HG03175 (cell line): ENCODE results near the gene LDLRAP1.

Experiments
- ATAC-seq: cut with Tn5 transposase; IDR thresholded peaks from one replicate; pipeline ENCODE4 v1.9.1; 2021; ENCODE audit warnings: mild to moderate bottlenecking, moderate library complexity; ENCODE audit not compliant: unreplicated experiment

Gene LDLRAP1

DNA sequence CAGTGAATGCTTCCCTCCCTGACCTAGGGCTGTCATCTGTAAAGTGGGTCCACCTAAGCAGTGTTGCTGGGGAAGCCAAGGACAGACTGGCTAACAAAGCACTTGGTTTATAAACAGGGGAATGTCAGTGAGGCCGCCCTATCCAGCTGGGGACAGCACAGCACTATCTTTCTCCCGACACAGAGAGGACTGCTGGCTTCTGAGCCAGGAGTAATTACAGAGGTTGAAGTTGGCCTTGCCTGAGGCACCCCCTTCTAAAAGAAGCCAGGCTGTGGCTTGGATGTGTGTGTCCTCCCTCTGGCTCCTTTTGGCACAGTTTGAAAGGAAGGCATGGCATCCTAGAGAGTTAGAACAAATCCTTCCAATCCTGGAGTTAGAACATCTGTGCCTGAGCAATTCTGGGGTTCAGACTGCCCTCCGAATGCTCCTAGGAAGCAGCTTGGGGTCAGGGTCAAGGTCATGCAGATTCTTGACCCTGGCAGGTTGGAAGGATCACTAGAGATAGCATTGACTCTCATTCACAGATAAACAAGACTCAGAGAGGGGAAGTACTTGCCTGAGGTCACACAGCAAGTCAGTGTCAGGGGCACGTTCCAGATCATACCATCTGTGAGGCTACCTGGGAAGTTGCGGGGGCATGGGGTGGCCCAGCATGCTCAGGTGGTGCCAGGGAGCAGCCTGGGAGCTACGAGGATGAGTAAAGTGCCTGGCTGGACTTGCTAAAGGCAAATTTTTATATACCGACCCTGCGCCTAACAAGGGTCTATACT lies 1.3 kb upstream of the LDLRAP1 start:
- ATAC-seq = no peak

DNA sequence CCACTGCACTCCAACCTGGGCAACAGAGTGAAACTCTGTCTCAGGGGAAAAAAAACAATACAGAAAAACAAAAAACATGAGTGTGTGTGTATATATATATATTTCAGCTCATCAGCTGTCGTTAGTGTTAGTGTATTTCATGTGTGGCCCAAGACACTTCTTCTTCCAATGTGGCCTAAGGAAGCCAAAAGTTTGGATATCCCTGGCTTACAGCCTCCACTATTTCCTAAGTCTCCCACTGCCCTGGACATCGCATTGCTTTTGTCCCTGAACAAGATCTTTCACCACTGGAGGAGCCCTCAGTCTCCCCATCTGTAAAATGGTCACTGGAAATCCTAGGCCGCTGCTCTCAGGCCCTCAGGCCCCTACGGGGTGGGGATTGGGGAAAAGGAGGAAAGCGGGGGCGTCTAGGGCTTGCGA lies 391 bp upstream of the LDLRAP1 start:
- no peak for ATAC-seq

DNA sequence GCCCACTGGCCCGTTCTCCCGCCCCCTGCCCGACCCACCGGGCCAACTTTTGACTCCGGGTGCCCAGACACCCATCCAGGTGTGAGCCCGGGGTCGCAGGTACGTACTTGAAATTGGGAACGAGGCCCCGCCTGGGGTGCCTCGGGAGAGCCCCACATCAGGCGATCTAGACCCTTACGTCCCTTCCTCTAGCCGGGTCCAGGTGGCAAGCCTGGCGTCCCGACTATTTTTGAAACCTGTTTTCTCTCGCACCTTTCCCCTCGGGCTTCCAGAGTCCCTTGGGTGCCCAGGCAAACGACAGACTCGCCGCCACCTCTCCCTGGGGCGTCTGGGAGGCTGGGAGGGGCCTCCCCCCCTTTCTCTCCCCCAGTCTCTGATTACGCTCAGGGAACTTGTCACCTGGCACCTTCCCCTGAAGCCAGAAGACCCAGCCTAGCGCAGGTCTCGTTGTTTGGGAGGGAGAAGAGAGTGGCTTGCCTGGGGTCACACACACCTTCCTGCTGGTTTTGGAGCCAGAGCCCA lies 898 bp downstream of the LDLRAP1 start:
- ATAC-seq = no peak

DNA sequence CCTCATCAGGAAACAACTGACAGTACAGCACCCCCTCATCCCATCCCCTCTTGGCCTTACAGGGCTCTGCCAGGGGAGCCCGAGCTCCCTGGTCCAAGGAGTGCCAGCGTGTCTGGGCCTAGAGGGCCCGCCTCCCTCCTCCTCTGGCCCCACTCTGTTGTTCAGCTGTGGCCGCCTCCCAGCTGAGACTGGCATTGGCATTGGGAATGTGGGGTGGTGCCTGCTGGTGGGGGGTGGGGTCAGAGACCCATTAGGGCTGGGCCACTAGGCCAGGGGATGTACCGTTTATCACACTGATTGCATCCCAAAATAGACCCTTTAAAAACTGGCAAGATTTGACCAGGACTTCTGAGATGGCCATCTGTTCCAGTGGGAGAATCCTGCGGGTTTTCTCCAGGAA lies 1.4 kb downstream of the LDLRAP1 start:
- ATAC-seq = no peak

DNA sequence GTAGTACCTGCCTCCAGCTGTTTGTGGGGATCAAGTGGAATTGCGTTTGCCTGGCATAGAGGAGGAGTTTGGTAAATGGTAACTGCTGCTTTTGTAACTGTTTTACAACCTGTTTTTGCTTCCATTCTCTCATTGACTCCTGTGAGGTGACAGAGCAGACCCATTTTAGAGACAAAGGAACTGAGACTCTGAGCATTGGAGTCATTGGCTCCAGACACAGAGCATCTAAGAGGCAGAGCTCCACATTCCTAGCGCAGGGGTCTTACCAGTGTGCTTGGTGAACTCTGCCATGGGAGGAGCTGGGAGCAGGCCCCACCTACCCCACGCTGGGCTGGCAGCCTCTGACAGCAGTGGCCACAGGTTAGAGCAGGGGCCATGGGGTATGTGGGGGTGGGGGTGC lies 2.4 kb downstream of the LDLRAP1 start:
- ATAC-seq = no peak

DNA sequence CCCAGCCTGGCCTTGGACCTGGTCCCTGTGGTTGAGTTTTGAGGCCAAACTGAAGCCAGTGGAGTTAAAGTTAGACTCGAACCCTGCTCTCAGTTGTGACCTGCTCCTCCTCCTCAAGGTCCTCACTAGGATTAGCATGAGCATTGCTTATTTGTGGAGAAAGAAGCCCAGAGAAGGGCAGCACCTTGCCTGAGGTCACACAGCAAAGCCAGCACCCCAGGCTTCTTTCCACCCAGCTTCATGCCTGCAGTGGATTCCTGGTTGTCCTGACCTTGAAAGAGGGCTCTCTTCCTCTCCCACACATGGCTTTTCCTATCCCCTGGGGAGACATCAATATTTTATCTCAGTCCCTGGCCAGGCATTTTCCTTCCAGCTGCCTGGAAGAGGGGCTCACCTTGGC lies 2.8 kb downstream of the LDLRAP1 start:
- ATAC-seq = no peak

DNA sequence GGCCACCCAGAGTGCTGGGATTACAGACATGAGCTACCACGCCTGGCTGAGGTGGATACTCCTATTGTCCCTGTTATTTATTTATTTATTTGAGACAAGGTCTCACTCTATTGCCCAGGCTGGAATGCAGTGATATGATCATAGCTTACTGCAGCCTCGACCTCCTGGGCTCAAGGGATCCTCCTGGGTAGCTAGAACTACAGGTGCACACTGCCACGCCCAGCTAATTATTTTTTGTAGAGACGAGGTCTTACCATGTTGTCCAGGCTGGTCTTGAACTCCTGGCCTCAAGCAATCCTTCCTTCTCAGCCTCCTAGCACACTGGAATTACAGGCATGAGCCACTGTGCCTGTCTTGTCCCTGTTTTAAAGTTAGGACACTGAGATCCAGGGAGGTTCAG lies 5.2 kb downstream of the LDLRAP1 start:
- ATAC-seq = no peak

DNA sequence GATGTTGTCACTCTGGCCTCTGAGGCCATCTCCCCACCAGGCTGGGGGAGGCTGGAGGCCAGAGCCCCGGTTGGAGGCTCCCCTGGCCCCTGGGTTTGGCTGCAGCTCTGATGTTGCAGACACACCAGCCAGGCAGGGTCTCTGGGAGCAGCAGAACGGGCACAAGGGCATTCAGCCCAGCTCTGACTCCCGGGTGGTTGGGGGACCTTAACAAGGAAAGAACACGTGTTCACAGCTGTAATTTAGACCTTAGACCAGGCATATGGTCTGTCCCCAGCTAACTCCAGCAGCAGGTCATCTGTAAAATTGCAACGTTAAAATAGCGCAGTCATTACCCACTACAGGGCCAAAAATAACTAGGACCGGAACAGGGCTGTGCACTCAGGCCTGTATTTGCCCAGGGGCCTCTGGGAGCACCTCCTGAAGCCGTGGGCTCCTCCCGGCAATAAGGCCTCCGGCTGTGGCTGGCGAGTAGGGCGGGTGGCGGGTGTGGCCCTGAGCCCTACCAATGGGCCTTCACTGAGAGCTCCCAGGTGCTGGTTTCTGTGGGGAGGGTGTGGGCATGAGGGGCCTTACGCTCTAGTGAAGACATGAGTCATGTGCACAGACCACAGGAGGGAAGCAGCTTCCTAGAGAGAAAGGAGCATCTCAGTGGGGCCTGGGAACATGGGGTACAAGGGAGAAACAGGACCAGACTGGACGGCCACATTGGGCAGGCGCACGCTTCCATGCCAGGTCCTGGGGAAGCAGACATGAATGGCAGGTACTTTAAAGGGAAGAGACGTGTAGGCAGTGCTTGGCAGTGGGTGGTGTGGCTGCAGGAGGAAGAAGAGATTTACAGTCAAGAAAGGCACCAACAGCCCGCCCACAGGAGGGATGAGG lies 6.1 kb downstream of the LDLRAP1 start:
- ATAC-seq = peak; percentile 87

DNA sequence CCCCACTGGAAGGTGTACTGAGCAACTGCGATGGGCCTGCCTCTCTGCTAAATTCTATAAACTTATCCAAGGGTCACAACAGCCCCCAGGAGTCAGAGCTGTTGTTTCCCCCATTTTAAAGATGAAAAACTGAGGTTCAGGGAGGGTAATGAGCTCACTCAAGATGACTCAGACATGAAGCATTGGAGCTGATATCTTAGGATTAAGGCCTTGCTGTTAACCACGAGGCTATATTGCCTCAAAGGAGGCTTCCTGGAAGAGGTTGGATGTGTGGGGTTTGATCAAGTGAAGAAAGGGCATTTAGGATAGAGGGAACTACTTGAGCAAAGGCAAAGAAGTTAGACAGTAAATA lies 6.7 kb downstream of the LDLRAP1 start:
- ATAC-seq = no peak

DNA sequence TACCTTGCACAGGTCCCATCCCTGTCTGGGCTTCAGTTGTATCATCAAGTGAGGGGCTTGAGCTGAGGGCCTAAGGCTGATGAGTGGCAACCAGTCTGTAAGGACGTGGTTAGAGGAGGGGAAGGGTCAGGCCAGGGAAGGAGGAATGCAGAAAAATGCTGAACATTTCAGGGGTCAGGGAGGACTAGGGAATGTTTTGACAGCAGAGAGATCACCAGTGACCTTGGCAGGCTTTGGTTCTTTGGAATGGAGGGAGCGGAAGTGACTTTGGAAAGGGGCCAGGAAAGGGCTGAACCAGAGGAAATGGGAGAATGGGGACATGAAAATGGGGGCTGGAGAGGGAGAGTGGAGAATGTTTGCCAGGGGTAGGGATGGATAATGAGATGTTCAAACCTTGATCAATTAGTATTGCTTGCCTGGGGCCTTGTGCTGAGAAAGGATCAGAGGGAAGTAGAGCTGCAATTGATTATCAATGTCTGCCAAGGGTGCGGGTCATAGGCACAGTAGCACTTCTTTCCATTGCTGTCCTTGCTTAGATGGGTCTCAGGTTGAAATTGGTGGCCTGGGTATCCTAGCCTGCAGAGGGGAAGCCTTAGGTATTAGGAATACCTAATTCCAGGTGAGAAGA lies 7.4 kb downstream of the LDLRAP1 start:
- no peak for ATAC-seq

DNA sequence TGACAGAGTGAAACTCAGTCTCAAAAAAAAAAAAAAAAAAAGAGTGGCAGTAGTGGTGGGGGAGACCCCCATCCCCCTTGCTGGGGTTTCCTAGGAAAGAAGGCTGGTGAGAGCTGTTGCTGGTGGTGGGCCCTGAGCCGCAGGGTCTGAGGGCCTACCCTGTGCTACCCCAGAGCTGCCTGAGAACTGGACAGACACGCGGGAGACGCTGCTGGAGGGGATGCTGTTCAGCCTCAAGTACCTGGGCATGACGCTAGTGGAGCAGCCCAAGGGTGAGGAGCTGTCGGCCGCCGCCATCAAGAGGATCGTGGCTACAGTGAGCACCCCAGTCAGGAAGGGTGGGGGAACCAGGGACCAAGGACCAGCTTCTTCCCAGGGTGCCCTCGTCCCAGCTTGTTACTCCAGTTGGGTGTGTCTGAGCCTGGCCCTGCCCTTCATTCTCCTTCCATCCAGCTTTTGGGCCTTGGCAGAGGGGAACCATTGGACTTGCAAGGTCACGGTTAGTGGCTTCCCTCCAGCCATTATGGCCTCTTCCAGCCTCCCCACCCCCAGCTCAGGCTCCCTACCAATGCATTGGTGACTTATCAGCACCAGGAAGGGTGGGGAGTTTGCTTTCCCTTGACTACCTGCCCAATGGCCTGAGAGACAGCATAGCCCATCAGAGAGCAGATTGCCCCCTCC lies 10.5 kb downstream of the LDLRAP1 start:
- no peak for ATAC-seq

DNA sequence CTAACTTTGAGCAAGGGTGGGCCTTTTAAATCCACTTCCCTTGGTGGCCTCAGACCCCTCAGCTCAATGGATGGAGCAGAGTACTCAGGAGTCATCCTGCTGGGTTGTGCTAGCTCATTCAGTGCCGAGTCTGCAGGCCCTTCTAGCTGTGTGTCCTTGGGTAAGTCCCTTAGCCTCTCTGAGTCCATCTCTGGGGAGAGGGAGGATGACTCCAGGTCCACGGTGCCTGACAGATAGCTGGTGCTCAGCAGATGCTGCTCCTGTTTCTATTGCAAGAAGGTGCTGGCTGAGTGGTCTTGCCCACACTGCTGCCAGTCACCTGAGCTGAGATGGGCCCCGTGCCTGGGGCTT lies 11.0 kb downstream of the LDLRAP1 start:
- ATAC-seq = no peak

DNA sequence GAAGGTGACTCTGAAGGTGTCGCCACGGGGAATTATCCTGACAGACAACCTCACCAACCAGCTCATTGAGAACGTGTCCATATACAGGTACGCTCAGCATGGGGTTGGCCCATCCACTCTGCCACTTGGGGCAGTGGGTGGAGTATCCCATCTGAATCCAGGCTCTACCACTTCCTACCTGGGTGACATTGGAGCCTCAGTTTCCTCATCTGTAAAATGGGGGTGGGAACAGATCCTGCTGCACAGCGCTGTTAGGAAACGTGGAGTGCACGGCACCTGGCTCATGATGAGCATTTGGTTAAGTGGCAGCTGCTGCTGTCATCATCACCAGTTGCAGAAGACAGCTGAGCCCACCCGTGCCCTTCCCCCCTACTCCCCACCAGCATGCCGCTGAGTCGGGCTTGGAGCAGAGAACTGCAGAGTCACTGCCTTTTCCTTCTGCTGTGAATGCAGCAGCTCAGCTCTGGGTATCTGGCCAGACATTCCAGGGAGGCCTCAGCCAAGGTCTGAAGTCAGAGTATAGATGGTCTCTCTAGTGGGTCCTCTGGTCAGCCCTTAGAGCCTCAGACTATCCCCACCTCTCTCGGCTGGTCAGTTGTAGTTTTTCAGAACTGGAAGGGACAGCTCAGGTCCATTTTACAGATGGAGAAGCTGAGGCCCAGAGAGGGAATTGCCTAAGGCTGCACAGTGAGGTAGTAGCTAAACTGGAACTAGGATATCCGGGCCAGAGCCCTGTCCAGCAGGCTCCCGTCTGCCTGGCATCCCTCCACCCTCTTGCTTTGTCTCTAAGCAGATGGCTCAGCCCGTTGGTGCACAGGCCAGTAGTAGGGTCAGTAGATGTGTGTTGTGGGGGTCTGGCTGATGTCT lies 11.7 kb downstream of the LDLRAP1 start:
- ATAC-seq = no peak

DNA sequence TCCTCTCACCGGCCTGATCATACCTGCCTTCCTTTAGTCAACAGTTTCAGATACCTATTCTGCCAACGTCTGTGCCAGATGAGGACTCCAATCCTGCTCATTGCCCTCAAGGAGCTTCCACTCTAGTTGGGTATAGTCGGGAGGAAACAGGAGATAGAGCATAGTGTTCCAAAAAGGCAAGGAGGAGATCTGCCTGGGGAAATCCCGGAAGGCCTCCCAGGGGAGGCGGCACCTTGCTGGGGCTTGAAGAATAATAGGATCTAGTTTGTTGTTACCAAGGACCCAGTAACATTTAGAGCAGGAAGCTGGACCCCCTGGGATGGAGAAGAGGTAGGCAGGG lies 12.3 kb downstream of the LDLRAP1 start:
- ATAC-seq = no peak

DNA sequence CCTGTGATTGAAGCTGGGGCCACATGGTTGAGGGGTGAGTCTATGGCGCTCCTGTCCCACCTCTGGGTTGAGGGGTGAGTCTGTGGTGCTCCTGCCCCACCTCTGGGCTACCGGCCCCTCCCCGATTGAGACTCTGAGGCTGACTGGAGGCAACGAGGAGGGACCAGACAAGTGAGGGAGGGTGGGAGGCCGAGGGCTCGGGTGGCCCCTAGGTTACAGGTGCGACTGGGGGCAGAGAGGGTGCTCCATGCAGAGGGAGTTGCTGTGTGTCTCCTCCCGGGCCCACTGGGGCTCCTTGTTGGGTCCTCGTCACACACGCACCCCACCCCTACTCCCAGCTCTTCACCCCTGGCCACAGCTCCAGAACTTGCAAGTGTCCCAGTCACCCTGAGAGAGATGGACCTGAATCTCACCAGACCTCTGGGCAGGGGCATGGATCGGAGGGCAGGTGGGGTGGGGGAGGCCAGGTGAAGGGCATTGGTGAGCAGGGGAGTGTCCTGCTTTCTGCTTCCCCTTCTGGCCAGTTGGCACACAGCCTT lies 12.8 kb downstream of the LDLRAP1 start:
- no peak for ATAC-seq

DNA sequence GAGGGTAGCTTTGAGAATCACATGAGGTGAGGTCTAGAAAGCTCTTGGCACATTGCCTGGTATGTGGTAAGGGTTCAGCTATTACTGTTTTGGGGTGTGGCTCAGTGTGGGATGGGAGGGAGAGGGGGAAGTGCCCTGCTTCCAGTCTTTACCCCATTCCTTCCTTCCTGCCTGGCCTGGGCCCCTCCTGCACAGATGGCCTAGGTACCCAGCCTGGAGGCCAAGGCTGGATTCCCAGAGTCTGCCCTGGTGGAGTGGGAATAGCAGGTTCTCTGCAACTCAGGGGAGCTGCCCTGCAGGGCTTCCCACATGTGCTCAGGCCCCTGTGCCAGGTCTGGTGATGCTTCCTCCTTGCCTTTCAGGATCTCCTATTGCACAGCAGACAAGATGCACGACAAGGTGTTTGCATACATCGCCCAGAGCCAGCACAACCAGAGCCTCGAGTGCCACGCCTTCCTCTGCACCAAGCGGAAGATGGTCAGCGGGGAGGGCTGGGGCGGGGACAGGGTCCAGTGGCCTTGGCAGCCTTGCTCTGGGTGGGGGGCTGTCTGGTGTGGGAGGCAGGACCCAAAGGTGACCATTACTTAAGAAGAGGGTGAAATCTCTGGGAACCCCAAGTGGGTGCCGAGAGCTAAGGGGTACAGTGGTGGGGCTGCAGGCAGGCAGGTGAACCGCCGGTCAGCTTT lies 13.5 kb downstream of the LDLRAP1 start:
- no peak for ATAC-seq

DNA sequence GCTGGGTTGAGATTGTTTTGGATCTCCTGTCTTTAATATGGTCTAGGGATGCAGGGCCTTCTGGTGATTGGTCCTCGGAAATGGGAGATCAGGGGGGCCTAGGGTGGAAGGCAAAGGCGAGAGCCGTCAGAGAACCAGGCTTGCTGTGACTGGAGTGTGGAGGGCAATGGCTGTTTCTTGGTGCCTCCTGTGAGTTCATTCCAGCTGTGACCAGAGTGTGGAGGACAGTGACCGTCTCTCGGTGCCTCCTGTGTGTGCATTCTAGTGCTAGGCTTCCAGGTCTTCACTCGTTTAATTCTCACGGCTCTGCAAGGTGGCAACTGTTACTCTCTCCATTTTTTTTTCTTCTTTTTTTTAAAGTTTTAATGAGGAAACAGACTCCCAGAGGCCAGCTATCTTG lies 14.1 kb downstream of the LDLRAP1 start:
- ATAC-seq = no peak

DNA sequence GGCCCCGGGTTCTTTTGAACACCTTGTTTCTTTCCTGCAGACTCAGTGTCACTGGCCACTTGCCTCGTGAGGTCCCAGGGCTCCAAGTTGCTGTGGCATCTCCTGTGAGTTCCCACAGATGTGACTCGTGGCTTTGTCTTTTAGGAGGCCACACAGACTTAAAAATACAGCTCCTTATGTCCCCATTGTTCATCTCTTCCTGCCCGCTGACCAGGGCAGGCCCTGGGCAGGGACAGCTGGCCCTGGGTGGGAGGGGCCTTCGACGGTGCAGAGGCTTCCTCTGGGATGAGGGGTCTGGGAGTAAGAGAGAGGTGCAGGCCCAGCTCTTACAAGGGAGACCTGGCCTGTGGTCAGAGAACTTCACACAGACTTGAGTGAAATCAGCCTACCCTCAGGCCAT lies 15.6 kb downstream of the LDLRAP1 start:
- no peak for ATAC-seq

DNA sequence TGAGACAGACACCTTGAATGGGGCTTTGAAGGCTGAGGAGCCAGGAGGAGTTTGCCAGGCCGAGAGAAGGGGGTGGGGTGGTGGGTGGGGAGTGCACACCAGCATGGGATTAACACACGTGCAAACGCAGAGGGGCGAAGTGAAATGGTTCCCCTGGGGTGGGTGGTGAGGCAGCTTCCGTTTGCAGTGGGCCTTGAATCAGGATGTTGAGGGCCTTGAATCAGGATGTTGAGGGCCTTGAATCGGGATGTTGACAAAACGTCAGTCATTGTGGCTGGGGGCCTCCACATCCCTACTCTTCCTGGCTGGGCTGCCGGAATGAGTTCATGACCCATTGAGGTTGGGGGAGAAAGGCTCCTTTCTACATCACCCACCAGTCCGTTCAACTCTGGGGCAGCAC lies 16.6 kb downstream of the LDLRAP1 start:
- no peak for ATAC-seq

DNA sequence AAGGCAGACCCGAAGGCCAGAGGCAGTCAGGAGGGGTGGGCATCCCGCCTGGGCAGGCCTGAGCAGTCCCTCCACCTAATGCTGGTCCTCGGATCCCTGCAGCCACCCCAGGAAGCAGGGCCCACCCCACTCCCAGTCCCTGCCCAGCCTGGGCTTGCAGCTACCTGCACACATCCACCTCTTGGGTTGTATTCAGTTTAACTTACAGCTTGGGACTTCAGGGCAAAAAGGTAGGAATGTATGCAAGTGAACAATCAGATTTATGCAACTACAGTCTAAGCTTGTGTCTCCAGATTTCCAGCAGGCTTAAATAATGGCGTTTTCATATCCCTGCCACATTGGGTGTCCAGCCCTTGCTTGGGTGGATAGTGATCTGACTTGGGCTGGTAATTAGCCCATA lies 17.4 kb downstream of the LDLRAP1 start:
- ATAC-seq = no peak
